Parathyroid adenoma (tissue), 2 donors: ENCODE measurements around the gene HUS1B.

ENCODE experiments used
- H2AFZ ChIP-seq: fragments of 300-600 bp; sonication (generic); one replicate; pipeline ENCODE4 v1.7.0; 2017; ENCODE audit warnings: antibody characterized with exemption, mild to moderate bottlenecking
- H3K27ac ChIP-seq: fragments of 300-600 bp; sonication (generic); one replicate; pipeline ENCODE4 v1.7.0; 2017
- H3K27me3 ChIP-seq: fragments of 300-600 bp; sonication (generic); one replicate; pipeline ENCODE4 v1.7.0; 2017; ENCODE audit warnings: low read length; ENCODE audit not compliant: control insufficient read depth, insufficient read depth
- H3K36me3 ChIP-seq: fragments of 300-600 bp; sonication (generic); one replicate; pipeline ENCODE4 v1.7.0; 2017; ENCODE audit warnings: low read length; ENCODE audit not compliant: control insufficient read depth, insufficient read depth
- H3K4me1 ChIP-seq: fragments of 300-600 bp; sonication (generic); one replicate; pipeline ENCODE4 v1.7.0; 2017; ENCODE audit warnings: control low read depth
- H3K4me2 ChIP-seq: fragments of 300-600 bp; sonication (generic); one replicate; pipeline ENCODE4 v1.7.0; 2017; ENCODE audit warnings: low read length
- H3K4me3 ChIP-seq: fragments of 300-600 bp; sonication (generic); one replicate; pipeline ENCODE4 v1.7.0; 2017; ENCODE audit warnings: low read depth, low read length
- H3K79me2 ChIP-seq: fragments of 300-600 bp; sonication (generic); one replicate; pipeline ENCODE4 v1.7.0; 2017; ENCODE audit warnings: control low read depth
- H3K9ac ChIP-seq: fragments of 300-600 bp; sonication (generic); one replicate; pipeline ENCODE4 v1.7.0; 2017; ENCODE audit warnings: mild to moderate bottlenecking
- H3K9me3 ChIP-seq: fragments of 300-600 bp; sonication (generic); one replicate; pipeline ENCODE4 v1.7.0; 2017; ENCODE audit warnings: low read length; ENCODE audit not compliant: control insufficient read depth
- CTCF ChIP-seq: fragments of 300-600 bp; sonication (generic); IDR thresholded peaks from one replicate; pipeline ENCODE4 v1.7.0; 2017; ENCODE audit warnings: antibody characterized with exemption, mild to moderate bottlenecking
- donor health status: primary hyperparathyroidism.

Gene HUS1B

DNA sequence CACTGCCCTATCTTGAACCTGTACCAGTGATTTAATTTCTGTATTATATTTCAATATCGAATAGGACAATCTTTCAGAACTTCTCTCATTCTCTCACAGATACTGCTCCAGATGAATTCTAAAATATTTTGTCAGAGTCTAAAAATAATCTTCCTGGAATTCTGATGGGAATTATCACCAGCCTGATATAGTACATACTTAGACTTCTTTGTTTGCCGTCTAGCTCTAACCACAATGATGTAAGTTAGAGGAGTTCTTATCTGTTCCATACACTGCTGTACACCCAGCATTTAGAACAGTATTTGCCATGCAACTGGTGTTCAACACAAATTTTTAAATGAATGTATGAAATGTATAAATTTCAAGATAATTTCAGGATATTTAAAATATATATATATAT is 1.3 kb upstream of the HUS1B start:
- Histone ChIP-seq H3K79me2 (peaks cover 10% of the 10 kb centered on the region), H3K36me3 (no peaks in the 10 kb centered on the region), H3K4me1 (no peaks in the 10 kb centered on the region), H3K27me3 (no peaks in the 10 kb centered on the region), H2AFZ (no peak overlapping the region), H3K9ac (no peak overlapping the region), H3K4me3 (no peak overlapping the region), H3K4me2 (no peak overlapping the region), H3K9me3 (no peaks in the 10 kb centered on the region), H3K27ac (no peak overlapping the region)
- TF ChIP-seq CTCF, result no peak

DNA sequence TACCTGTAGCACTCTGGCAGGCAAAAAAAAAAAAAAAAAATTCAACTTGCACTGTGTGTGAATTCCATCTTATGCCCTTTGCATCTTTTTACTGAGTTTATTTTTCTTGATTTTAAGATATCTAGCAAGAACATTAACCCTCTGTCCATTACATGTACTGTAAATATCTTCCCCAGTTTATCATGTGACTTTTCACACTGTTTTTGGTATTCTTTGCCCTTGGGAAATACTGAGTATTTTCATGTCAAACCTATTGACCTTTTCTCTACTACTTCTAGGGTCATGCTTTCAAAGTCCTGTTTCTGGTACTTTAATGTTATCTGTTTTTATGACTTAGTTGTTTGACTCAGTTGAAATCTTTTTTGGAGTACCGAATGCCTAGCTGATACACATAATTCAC is 843 bp upstream of the HUS1B start:
- Histone ChIP-seq H3K36me3 (no peaks in the 10 kb centered on the region), H3K4me3 (no peak overlapping the region), H2AFZ (no peak overlapping the region), H3K4me1 (no peaks in the 10 kb centered on the region), H3K27ac (no peak overlapping the region), H3K79me2 (peaks cover 10% of the 10 kb centered on the region), H3K9me3 (no peaks in the 10 kb centered on the region), H3K4me2 (no peak overlapping the region), H3K9ac (no peak overlapping the region), H3K27me3 (no peaks in the 10 kb centered on the region)
- no peak for TF ChIP-seq CTCF

DNA sequence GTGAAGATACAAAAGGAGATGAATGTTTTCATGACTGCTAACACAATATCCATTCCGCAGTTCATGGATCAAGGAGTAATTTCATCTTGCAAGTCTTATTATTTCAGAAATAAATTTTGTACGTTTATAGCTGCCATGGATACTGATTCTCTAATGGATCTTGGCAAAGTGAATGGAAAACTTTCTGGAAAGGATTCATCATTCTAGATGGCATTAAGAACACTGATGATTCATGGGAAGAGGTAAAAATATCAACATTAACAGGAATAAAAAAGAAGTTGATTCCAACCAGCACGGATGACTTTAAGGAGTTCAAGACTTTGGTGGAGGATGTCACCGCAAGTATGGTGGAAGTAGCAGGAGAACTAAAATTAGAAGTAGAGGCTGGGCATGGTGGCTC is 2.8 kb downstream of the HUS1B start:
- no peak for TF ChIP-seq CTCF
- Histone ChIP-seq H3K4me1 (no peaks in the 10 kb centered on the region), H3K27ac (no peak overlapping the region), H3K36me3 (no peaks in the 10 kb centered on the region), H3K9ac (no peak overlapping the region), H3K4me2 (no peak overlapping the region), H3K27me3 (no peaks in the 10 kb centered on the region), H3K79me2 (peaks cover 5% of the 10 kb centered on the region), H2AFZ (no peak overlapping the region), H3K4me3 (no peak overlapping the region), H3K9me3 (no peaks in the 10 kb centered on the region)

DNA sequence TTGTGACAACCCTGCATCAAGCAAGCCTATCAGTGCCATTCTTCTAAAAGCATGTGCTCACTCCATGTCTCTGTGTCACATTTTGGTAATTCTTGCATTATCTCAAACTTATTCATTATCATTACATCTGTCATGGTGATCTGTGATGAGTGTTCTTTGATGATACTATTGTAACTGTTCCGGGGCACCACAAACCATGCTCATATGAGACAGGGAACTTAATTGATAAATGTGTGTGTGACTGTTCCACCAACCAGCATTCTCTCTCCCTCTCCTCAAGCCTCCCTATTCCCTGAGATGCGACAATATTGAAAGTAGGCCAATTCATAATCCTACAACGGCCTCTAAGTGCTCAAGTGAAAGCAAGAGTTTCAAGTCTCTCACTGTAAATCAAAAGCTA is 4.0 kb downstream of the HUS1B start:
- H3K4me3 ChIP-seq, result no peak overlapping the region
- no peak overlapping the region for H3K4me2 ChIP-seq
- no peak overlapping the region for H2AFZ ChIP-seq
- no peaks in the 10 kb centered on the region for H3K36me3 ChIP-seq
- no peaks in the 10 kb centered on the region for H3K27me3 ChIP-seq
- H3K9me3 ChIP-seq, result no peaks in the 10 kb centered on the region
- H3K79me2 ChIP-seq, result peaks cover 5% of the 10 kb centered on the region
- no peaks in the 10 kb centered on the region for H3K4me1 ChIP-seq
- no peak for TF ChIP-seq CTCF
- no peak overlapping the region for H3K27ac ChIP-seq
- H3K9ac ChIP-seq, result no peak overlapping the region

DNA sequence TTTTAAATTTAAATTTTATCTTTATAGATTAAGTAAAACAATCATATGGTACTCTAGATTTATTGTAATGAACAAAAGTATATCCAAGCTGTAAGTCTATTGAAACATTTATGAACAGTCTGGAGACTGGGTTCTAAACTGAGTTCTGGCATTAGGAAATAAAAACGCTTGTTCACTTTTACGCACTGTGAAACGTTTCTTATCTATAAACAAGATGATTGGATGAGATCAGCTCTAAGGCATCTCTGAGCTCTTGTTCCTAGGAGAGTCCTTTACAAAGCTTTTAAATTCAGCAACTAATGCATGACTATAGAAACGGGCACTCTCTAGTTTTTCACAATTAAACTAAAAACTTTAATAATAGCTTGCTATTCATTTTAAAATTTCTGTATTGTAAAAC is 6.8 kb downstream of the HUS1B start:
- no peak overlapping the region for H3K4me3 ChIP-seq
- TF ChIP-seq CTCF, result no peak

More for the DNA sequence above, 6.8 kb downstream of the HUS1B start:
- H3K9me3 ChIP-seq, result no peaks in the 10 kb centered on the region
- H3K27me3 ChIP-seq, result no peaks in the 10 kb centered on the region
- H3K36me3 ChIP-seq, result no peaks in the 10 kb centered on the region
- peaks cover 7% of the 10 kb centered on the region for H3K79me2 ChIP-seq
- no peak overlapping the region for H3K4me2 ChIP-seq
- H3K9ac ChIP-seq, result no peak overlapping the region
- H2AFZ ChIP-seq, result no peak overlapping the region
- H3K4me1 ChIP-seq, result no peaks in the 10 kb centered on the region
- no peak overlapping the region for H3K27ac ChIP-seq
